HEK293 (cell line): ENCODE results near the gene GIT1.
"Not testable (repeated sequence)": the region's sequence is repeated elsewhere in the genome, so short reads cannot be mapped to it uniquely, and the experiment has no call there.

ENCODE experiments used
- CTCF ChIA-PET: fragments of 350-600 bp; formaldehyde crosslinking; extraction: SDS; loops from one replicate; lab custom pipeline; 2021; ENCODE audit warnings: antibody characterized with exemption; lab: Yijun Ruan, JAX
- POLR2A ChIA-PET: fragments of 300-600 bp; formaldehyde crosslinking; extraction: SDS; loops from one replicate; lab custom pipeline; 2020; ENCODE audit warnings: antibody characterized with exemption, inconsistent platforms; lab: Yijun Ruan, JAX
- H3K27ac ChIP-seq: fragments of 200-500 bp; sonication (Bioruptor generic); 2 replicates; pipeline ENCODE4 v1.5.1; 2014; ENCODE audit warnings: low read depth, low read length, control low read depth, inconsistent platforms; ENCODE audit errors: extremely low read depth
- H3K36me3 ChIP-seq, 2 experiments: fragments of 200-500 bp in 1 of 2; sonication (Bioruptor generic) in 1 of 2; 1 replicate in 1 of 2; 2 replicates in 1 of 2; pipeline ENCODE4 v1.5.1; 2014 to 2017; ENCODE audit warnings: inconsistent platforms in 2 of 2, low read length in 2 of 2; ENCODE audit not compliant: control insufficient read depth in 2 of 2, insufficient read depth in 1 of 2
- H3K4me1 ChIP-seq: fragments of 200-500 bp; sonication (Bioruptor generic); 2 replicates; pipeline ENCODE4 v1.5.1; 2014; ENCODE audit warnings: mild to moderate bottlenecking, low read length, inconsistent platforms; ENCODE audit not compliant: control insufficient read depth, insufficient read depth
- H3K4me3 ChIP-seq: 2 replicates; pipeline ENCODE4 v1.5.1; 2011; ENCODE audit warnings: low read depth, mild to moderate bottlenecking, control low read depth, low read length, moderate library complexity
- H3K9me3 ChIP-seq: fragments of 200-500 bp; sonication (Bioruptor generic); 2 replicates; pipeline ENCODE4 v1.5.1; 2014; ENCODE audit warnings: low read depth, low read length, inconsistent platforms; ENCODE audit not compliant: control insufficient read depth, insufficient read depth
- EGR2 ChIP-seq: fragments of 450-650 bp; formaldehyde crosslinking; IDR thresholded peaks from 2 replicates; pipeline ENCODE4 v1.5.1; 2016; ENCODE audit warnings: low read depth, missing biosample characterization, missing genetic modification characterization
- SP7 ChIP-seq: fragments of 450-650 bp; formaldehyde crosslinking; IDR thresholded peaks from 2 replicates; pipeline ENCODE4 v1.5.1; 2016; ENCODE audit warnings: missing biosample characterization, missing genetic modification characterization
- ZFP69B ChIP-seq: fragments of 450-650 bp; formaldehyde crosslinking; IDR thresholded peaks from 2 replicates; pipeline ENCODE4 v1.5.1; 2016; ENCODE audit warnings: missing biosample characterization, missing genetic modification characterization
- ZNF121 ChIP-seq: fragments of 450-650 bp; formaldehyde crosslinking; IDR thresholded peaks from 2 replicates; pipeline ENCODE4 v1.5.1; 2016; ENCODE audit warnings: missing biosample characterization, missing genetic modification characterization
- ZNF157 ChIP-seq: fragments of 450-650 bp; formaldehyde crosslinking; IDR thresholded peaks from 2 replicates; pipeline ENCODE4 v1.5.1; 2016; ENCODE audit warnings: missing biosample characterization, missing genetic modification characterization
- ZNF366 ChIP-seq: fragments of 450-650 bp; formaldehyde crosslinking; conservative IDR thresholded peaks from 2 replicates; pipeline ENCODE4 v1.5.1; 2016; ENCODE audit warnings: missing biosample characterization, missing genetic modification characterization
- ZNF555 ChIP-seq: fragments of 450-650 bp; formaldehyde crosslinking; conservative IDR thresholded peaks from 2 replicates; pipeline ENCODE4 v1.5.1; 2017; ENCODE audit warnings: missing biosample characterization, mild to moderate bottlenecking, missing genetic modification characterization, inconsistent platforms
- ZNF664 ChIP-seq: fragments of 450-650 bp; formaldehyde crosslinking; IDR thresholded peaks from 2 replicates; pipeline ENCODE4 v1.5.1; 2016; ENCODE audit warnings: missing biosample characterization, missing genetic modification characterization
- ZNF830 ChIP-seq: fragments of 450-650 bp; IDR thresholded peaks from 2 replicates; pipeline ENCODE4 v1.5.0; 2018; ENCODE audit warnings: missing biosample characterization, missing genetic modification characterization, low read depth, mild to moderate bottlenecking, moderate library complexity
- ZNF837 ChIP-seq: fragments of 450-650 bp; formaldehyde crosslinking; IDR thresholded peaks from 2 replicates; pipeline ENCODE4 v1.5.1; 2016; ENCODE audit warnings: missing biosample characterization, missing genetic modification characterization
- TF ChIP-seq, protein P1 (sequence below): fragments of 450-650 bp; formaldehyde crosslinking; IDR thresholded peaks from 2 replicates; pipeline ENCODE4 v1.5.1; 2016; ENCODE audit warnings: missing biosample characterization, missing genetic modification characterization

Gene GIT1

DNA sequence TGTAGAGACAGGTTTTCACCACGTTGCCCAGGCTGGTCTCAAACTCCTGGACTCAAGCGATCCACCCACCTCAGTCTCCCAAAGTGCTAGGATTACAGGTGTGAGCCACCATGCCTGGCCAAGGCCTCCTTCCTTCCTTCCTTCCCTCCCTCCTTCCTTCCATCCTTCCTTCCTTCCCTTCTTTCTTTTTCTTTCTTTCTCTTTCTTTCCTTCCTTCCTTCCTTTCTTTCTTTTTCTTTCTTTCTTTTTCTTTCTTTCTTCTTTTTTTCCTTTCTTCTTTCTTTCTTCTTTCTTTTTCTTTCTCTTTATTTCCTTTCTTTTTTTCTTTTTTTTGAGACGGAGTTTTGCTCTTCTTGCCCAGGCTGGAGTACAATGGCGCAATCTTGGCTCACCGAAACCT lies 31.3 kb downstream of the GIT1 start:
- CTCF ChIA-PET = interaction anchor here (1.1 to 1.7 kb wide), 2 partner anchors 188 to 201 kb away, joined by 3 read pairs; no protein-coding TSS in a partner anchor
- H3K4me3 ChIP-seq, H3K9me3 ChIP-seq, H3K27ac ChIP-seq, H3K4me1 ChIP-seq: not testable (repeated sequence)
- POLR2A ChIA-PET = interaction anchor here (1.1 to 2.1 kb wide), 2 partner anchors 8 to 27 kb away, joined by 3 to 11 read pairs; partner anchors contain the start of gene ABHD15
- peaks cover 9 to 12% of the 10 kb centered on the region in 2 experiments for H3K36me3 ChIP-seq
- peak; percentile 98 for TF ChIP-seq ZNF366 (tag by site-specific recombination)

DNA sequence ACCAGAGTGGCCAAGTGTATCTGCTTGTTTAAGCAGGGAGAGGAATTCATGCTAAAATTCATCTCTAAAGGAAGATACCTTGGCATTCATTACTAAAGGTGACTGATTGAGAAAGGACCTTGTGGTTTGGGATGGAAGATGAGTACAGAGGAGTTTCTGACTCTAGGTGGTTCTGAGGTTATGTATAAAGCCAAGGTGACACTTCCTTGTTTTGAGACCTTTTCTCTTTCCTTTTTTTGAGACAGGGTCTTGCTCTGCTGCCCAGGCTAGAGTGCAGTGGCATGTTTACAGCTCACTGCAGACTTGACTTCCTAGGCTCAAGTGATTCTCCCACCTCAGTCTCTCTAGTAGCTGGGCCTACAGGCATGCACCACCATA lies 31.7 kb downstream of the GIT1 start:
- H3K4me3 ChIP-seq = no peak overlapping the region
- ChIA-PET CTCF (interaction anchor here (0.5 to 1.7 kb wide), 3 partner anchors 187 to 250 kb away, joined by 3 read pairs; no protein-coding TSS in a partner anchor), POLR2A (interaction anchor here (1.1 to 2.1 kb wide), 2 partner anchors 9 to 27 kb away, joined by 3 to 11 read pairs; partner anchors contain the start of gene ABHD15)
- TF ChIP-seq, protein P1, sequence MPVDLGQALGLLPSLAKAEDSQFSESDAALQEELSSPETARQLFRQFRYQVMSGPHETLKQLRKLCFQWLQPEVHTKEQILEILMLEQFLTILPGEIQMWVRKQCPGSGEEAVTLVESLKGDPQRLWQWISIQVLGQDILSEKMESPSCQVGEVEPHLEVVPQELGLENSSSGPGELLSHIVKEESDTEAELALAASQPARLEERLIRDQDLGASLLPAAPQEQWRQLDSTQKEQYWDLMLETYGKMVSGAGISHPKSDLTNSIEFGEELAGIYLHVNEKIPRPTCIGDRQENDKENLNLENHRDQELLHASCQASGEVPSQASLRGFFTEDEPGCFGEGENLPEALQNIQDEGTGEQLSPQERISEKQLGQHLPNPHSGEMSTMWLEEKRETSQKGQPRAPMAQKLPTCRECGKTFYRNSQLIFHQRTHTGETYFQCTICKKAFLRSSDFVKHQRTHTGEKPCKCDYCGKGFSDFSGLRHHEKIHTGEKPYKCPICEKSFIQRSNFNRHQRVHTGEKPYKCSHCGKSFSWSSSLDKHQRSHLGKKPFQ (tag by site-specific recombination) = no peak
- TF ChIP-seq ZNF121 (tag by site-specific recombination) = 0 out of 2 replicates have a peak, but pooled peaks have one; percentile 23
- H3K9me3 ChIP-seq = no peaks in the 10 kb centered on the region
- H3K4me1 ChIP-seq = no peaks in the 10 kb centered on the region
- H3K36me3 ChIP-seq = peaks cover 8% of the 10 kb centered on the region in 2 experiments
- no peak overlapping the region for H3K27ac ChIP-seq

DNA sequence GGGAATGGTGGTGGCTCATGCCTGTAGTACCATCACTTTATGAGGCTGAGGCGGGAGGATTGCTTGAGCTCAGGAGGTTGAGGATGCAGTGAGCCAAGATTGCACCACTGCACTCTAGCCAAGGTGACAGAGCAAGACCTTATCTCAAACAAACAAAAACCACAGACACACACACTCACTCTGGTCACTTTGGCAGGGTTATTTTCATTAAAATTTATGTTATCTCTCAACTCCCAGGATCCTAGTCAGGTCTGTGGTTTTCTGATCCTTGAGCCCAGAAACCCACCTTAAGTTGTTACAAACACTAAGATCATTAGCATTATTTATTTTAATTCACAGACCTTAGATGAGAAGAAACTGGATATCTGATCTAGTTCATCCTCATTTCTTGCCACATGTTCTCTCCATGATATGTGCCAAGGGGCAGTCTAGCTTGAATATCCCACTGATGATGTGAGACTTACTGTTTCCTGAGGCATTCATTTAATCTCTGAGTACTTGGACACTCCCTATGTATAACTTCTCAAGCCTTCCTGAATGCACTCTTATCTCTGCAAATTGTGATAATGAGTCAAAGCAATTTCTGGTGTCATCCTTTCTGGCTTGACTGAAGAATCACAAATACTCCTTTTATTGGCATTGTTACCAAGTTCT lies 32.2 kb downstream of the GIT1 start:
- CTCF ChIA-PET = interaction anchor here (0.5 to 0.9 kb wide), 3 partner anchors 188 to 409 kb away, joined by 3 to 4 read pairs (median 4); no protein-coding TSS in a partner anchor

DNA sequence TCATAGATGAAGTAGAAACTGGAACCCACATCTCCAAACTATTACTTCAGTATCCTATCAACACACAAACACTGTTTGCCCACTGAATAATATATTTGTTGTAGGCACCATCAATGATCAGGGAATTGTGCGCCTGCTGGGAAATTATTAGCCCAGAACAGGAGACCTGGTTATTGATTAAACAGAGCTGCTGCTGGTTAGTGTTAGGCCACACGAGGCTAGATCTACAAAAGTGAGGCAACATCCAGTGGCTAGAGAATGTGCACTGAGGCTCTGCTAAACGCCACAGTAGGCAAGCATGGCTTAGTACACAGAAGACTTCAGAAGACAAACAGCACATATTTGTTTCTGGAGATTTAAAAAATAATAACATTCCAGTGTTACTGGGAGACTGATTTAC lies 33.6 kb downstream of the GIT1 start:
- CTCF ChIA-PET = interaction anchor here (0.7 to 1.9 kb wide), 2 partner anchors 186 to 268 kb away, joined by 3 to 13 read pairs; no protein-coding TSS in a partner anchor
- no peak overlapping the region for H3K4me3 ChIP-seq
- no peak for TF ChIP-seq ZNF555 (tag by site-specific recombination)
- no peak for TF ChIP-seq ZNF837 (tag by site-specific recombination)
- no peak for TF ChIP-seq SP7 (tag by site-specific recombination)
- no peak for TF ChIP-seq ZNF830 (tag by site-specific recombination)
- TF ChIP-seq EGR2 (tag by site-specific recombination) = no peak
- TF ChIP-seq ZFP69B (tag by site-specific recombination) = no peak
- TF ChIP-seq, all 188 proteins: peak for 0
- Histone ChIP-seq H3K36me3 (peaks cover 3 to 4% of the 10 kb centered on the region in 2 experiments; a peak in 2 of 3 replicates), H3K9me3 (no peaks in the 10 kb centered on the region), H3K27ac (no peak overlapping the region), H3K4me1 (no peaks in the 10 kb centered on the region)
- POLR2A ChIA-PET = interaction anchor here (1.0 kb wide), 1 partner anchor 13 kb away, joined by 4 read pairs; no protein-coding TSS in a partner anchor

More for the DNA sequence above, 32.2 kb downstream of the GIT1 start:
- Histone ChIP-seq H3K4me3 (no peak overlapping the region), H3K4me1 (no peaks in the 10 kb centered on the region), H3K27ac (no peak overlapping the region), H3K9me3 (no peaks in the 10 kb centered on the region), H3K36me3 (peaks cover 4 to 7% of the 10 kb centered on the region in 2 experiments; a peak in 2 of 3 replicates)
- POLR2A ChIA-PET = interaction anchor here (1.0 to 2.1 kb wide), 4 partner anchors 9 to 167 kb away, joined by 4 to 11 read pairs (median 6); partner anchors contain the start of genes ABHD15 and TAOK1
- TF ChIP-seq ZNF157 = no peak
- 0 out of 2 replicates have a peak, but pooled peaks have one; percentile 47 for TF ChIP-seq ZNF664 (tag by site-specific recombination)
